GM21447 (cell line): ENCODE results near the gene C1RL.
"Not testable (repeated sequence)": the region's sequence is repeated elsewhere in the genome, so short reads cannot be mapped to it uniquely, and the experiment has no call there.

Experiments
- ATAC-seq: cut with Tn5 transposase; IDR thresholded peaks from one replicate; pipeline ENCODE4 v1.9.1; 2021; ENCODE audit not compliant: unreplicated experiment

The C1RL gene

DNA sequence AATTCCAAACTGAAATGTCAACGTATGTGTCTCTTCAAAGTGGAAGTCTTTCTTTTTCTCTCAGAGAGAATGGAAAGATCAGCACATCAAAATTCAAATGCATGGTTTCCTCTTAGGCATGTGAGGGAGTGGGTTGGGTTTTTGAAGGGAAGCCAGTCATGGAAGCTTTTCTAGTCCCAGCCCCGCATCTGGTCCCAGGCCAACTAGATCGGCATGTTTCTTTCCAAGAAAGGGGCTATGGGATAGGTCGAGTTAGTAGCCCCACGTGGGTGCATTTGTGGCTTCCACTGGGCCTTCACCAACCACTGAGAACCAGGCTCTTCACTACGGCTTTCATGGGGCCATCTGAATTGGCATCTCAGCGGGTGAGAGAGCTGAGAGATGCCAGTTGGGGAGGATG is 41.9 kb downstream of the C1RL start:
- ATAC-seq, result no peak

DNA sequence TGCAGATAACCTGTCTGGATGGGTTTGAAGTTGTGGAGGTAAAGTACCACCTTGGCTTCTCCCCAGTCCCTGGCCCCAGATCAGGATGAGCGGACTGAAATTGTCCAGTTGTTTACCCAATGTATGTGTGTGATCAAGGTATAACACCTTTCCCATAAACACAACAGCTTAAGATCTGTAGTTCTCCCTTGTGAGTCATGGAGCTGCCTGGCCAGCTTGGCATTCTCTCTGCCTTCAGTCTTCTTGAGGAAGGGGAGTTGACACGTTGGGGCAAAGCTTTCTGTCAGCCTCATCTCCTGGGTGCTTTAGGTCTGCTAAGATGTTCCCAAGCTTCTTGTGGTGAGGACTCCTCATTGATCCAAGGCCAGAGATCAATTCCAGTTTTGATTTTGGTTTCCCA is 42.4 kb downstream of the C1RL start:
- no peak for ATAC-seq

GRCh38 chr12:7065073-7065623 is 43.9 kb downstream of the C1RL start:
- no peak for ATAC-seq

- ATAC-seq, result no peak
Observed at GRCh38 chr12:7064516-7064915, 44.5 kb downstream of the C1RL start.

- ATAC-seq, result no peak
Observed at GRCh38 chr12:7061596-7061995, 47.4 kb downstream of the C1RL start.

GRCh38 chr12:7061138-7061537 is 47.9 kb downstream of the C1RL start:
- ATAC-seq, result no peak

DNA sequence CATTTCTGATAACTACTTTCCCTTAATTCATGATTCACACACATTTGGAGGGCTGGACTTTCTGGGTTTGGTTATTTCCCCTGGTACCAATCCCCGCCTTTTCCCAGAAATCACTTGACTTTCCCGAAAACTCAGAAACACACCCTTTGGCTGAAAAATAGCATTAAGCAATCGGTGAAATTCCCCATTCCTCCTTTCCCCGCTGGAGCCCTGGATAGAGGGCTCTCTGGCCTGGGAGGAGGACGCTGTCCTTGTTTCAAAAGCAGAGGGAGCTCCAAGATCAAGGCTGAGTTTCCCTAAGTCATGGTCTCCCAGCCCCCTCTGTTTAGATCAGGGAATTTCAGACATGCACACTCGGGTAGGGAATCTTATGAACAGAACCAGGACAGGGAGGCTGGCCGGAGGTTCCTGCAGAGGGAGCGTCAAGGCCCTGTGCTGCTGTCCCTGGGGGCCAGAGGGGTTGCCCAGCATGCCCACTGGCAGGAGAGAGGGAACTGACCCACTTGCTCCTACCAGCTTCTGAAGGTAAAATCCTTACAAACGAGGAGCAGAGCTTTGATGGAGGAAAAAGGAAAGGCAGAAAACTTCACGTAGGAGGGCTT is 48.6 kb downstream of the C1RL start, which contains the start of gene C1S:
Gene C1S, plus strand, starts transcription at position 366 of the 602 bp plus-strand sequence. CDS start 1,195 bp downstream, outside the sequence.
- ATAC-seq, result no peak

DNA sequence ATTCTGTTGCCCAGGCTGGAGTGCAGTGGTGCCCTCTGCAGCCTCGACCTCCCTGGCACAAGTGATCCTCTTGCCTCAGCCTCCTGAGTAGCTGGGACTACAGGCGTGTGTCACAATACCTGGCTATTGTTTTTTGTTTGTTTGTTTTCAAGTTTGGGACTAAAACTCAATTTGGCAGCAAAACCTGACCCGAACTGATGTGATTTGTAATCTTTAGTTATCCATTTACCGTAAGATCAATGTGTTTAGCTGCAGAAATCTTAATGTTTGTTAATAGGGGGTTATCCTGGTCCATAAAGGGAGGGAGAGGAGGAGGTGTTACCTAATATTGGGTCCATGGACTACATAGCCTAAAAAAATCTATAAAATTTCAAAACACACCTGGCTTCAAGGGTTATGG is 49.2 kb downstream of the C1RL start:
- no peak for ATAC-seq

DNA sequence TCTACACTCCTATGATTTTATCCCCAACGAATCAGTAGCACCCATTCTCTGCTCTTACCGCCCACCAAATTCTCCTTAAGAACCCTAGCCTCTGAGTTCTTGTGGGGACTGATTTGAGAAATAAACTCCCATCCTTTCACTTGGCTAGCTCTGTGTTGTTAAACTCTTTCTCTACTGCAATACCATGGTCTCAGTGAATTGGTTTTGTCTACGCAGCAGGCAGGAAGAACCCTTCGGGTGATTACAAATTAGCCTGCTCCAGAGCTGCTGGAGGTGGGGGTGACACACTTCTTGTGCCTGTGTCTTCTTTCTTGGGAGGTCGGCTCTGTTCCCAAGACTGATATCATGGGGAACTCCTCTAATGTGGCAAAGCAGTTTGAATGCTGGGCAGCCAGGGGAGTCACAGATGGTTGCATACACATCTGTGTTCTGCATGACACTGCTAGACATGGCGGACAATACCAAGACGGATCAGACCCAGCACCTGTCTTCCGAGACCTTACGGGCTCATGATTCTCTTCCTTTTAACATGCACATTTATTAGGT is 50.1 kb downstream of the C1RL start:
- ATAC-seq, result no peak

- no peak for ATAC-seq
Observed at GRCh38 chr12:7058163-7058845, 50.7 kb downstream of the C1RL start.

GRCh38 chr12:7055736-7056135 is 53.3 kb downstream of the C1RL start:
- not testable (repeated sequence) for ATAC-seq

GRCh38 chr12:7054925-7055324 is 54.1 kb downstream of the C1RL start:
- ATAC-seq, result no peak

DNA sequence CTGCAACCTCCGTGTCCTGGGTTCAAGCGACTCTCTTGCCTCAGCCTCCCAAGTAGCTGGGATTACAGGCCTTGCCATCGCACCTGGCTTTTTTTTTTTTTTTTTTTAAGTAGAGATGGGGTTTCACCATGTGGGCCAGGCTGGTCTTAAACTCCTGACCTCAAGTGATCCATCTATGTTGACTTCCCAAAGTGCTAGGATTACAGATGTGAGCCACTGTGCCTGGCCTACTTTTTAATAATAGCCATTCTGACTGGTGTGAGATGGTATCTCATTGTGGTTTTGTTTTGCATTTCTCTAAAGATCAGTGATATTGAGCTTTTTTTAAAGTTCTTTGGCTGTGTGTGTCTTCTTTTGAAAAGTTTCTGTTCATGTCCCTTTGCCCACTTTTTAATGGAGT is 59.0 kb downstream of the C1RL start:
- not testable (repeated sequence) for ATAC-seq

DNA sequence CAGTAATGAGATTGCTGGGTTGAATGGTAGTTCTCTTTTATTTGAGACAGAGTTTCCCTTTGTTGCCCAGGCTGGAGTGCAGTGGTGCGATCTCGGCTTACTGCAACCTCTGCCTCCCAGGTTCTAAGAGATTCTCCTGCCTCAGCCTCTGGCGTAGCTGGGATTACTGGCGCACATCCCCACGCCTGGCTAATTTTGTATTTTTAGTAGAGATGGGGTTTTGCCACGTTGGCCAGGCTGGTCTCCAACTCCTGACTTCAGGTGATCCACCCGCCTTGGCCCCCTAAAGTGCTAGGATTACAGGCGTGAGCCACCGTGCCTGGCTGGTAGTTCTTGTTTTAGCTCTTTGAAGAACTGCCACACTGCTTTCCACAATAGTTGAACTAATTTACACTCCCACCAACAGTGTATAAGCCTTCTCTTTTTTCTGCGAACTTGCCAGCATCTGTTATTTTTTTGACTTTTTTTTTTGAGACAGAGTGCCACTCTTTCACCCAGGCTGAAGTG is 59.5 kb downstream of the C1RL start:
- not testable (repeated sequence) for ATAC-seq

DNA sequence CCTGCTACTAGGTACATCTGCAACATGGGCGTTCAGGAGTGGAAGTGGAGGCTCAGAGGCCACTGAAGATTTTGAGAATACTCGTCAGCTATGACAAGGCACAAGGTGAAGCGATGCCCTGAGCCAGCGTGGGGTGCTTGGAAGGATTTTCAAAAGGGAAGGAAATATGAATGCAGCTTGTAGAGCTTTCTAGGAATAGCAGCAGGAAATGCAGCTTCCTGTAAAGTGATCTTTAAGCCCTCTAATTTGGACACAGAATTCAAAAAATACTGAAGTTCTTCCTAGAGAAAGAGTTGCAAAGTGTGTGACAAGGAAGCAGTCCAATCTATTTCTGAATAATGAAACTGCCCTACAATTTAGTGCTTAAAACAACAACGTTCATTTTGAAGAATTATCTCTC is 61.7 kb downstream of the C1RL start:
- no peak for ATAC-seq

- ATAC-seq, result no peak
Observed at GRCh38 chr12:7046383-7047105, 62.5 kb downstream of the C1RL start.

DNA sequence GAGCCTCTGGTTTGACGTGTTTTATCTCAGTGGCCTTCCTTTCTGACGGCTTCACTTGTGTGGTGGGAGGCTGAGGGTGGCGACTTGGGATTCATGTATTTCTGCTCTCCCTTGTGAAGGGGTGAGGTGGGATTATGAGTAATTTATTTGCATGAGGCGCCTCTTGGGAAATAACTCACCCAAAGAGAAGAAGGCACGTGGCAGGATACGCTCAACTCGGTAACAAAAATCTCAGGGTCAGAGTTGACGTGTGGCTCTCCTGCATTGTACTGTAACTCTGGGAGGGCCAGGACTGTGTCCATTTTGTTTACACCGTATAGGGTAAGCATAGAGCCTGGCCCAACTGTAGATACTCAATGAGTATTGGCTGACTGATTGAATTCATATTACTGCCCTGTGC is 63.1 kb downstream of the C1RL start:
- ATAC-seq, result no peak
